RPMI7951 (cell line): ENCODE data around the gene CD19. TPM values are rescaled to one million over a fixed set of nuclear protein-coding genes. Genes with fewer than 3 reads are reported as not detected.
"Not testable (repeated sequence)": the region's sequence is repeated elsewhere in the genome, so short reads cannot be mapped to it uniquely, and the experiment has no call there.

Experiments used
- DNase-seq: peaks from one replicate; pipeline ENCODE4 v3.0.0-alpha.2; 2012; ENCODE audit warnings: low read depth
- total RNA-seq: library from RNA; depleted of rRNA; stranded (reverse); fragments of >200 nt; shearing (Covaris generic); gene quantifications from 2 replicates; pipeline ENCODE4 v1.2.3, GENCODE V29; 2014

The CD19 gene
- total RNA-seq, 1 experiment from 2014 or later: not detected

DNA sequence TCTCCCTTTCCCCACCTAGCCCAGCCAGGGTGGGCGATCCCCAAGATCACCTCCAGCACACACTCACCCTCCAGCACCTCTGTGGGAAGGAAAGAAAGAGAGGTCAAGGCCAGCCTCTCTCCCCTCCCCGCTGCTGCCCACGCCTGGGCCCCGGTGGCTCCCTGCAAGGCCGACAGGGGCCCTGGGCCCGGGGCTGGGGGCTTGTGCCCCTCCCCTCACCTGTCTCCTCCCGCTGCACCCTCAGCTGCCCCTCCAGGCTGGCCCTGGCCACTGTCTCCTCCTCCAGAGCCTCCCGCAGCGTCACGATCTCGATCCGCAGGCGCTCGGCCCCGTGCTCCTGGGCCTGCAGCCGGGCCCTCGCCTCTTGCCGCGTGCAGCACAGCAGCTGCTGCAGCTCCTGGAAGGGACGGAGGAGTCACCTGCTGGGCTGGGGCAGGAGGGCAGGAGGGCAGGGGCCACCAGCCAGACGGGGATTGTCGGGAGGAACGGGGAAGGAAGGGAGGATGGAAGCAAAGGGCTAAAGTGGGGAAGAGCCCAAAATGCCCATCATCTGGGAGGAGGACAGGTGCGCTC is 25.9 kb upstream of the CD19 start:
- DNase-seq: no peak

DNA sequence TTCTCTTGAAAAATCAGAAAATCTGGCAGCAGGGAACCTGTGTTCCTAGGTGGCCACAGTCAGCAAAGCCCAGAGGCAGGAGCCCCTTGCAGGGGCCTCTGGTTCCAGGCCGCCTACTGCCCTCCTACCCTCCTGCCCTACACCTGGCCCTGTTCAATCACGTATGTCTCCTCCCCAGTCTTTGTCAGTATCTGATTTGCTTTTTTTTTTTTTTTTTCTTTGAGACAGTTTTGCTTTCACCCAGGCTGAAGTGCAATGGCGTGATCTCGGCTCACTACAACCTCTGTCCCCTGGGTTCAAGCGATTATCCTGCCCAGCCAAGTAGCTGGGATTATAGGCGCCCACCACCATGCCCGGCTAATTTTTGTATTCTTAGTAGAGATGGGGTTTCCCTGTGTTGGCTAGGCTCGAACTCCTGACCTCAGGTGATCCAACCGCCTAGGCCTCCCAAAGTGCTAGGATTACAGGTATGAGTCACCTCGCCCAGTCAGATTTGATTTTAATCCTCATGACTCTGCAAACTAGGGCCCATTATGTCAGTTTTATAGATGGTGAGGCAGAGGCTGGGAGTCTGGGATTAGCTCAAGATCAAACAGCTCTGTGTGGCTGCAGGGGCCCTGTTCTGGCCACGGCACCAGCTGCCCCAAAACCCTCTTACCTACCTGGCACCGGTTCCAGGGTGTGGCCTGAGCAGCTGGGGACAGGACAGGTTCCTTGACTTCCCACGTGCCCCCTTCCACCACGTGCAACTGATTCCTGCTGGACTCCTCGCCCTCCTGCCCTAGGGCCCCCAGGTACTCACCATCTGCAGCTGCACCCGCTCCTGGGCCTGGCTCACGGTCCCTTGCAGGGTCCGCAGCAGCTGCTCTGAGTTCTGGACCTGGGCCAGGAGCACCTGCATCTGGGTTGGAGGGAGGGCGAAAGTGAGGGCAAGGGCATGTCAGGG is 21.4 kb upstream of the CD19 start:
- DNase-seq: no peak

DNA sequence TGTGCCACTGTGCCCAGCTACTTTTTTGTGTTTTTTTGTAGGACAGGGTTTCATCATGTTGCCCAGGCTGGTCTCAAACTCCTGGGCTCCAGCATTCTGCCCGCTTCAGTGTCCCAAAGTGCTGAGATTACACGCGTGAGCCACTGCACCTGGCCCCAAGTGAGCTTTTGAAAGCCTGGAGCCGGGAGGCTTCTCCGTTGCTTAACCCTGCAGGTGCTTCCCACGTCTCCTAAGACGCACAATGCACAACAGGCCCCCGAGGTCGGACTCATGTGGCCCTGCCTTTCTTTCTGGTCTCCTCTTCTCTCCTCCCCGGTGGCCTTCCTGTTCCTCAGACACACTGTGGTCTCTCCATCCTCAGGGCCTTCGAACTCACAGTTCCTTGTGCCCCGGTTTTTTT is 19.2 kb upstream of the CD19 start:
- DNase-seq: no peak

DNA sequence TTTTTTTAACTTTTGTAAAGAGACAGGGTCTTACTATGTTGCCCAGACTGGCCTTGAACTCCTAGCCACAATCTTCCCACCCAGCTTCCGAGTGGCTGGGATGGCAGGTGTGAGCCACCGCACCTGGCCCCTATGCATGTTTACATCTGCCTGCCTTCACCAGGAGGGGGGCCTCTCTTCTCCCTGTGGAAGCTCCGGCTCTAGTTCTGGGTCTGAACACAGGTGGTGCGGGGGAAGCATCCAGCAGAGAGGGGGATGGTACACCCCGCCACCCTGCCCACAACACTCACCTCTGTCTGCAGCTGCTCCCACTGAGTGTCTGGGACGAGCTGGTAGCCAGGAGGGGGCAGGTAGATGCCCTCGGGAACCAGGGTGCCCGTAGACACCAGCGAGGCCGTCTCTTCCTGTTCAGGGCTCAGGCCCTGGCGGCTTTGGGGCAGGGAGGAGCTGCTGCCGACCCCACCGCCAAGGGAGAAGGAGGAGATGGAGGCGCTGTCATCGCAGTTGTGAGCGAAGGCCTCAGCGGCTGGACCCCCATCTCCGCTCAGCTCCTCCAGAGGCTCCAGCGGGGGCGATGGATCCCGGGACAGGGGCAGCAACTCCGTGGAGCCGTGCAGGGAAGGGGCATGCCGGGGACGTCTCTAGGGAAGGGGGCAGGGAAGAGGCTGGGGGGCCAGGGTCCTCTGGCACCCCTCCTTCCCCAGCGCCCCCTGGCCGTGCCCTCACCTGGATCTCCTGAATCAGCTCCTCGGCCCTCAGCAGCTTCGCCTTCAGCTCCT is 17.6 kb upstream of the CD19 start:
- no peak for DNase-seq

- DNase-seq: peak; percentile 51
Measured at GRCh38 chr16:28915181-28915580, 16.6 kb upstream of the CD19 start.

GRCh38 chr16:28917095-28917494 is 14.7 kb upstream of the CD19 start:
- no peak for DNase-seq

DNA sequence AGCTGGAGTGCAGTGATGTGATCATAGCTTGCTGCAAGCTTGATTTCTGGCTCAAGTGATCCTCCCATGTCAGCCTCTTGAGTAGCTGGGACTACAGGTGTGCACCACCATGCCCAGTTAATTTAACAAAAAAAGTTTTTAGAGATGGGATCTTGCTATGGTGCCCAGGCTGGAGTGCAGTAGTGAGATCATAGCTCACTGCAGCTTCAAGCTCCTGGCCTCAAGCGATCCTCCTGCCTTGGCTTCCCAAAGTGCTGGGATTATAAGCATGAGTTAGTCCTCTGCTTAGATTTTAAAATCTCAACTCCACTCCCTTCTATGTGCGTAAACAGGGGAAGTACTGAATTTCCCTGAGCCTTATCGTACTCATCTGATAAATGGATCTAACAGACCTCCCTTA is 13.1 kb upstream of the CD19 start:
- DNase-seq: no peak

GRCh38 chr16:28923231-28923587 is 8.6 kb upstream of the CD19 start:
- no peak for DNase-seq

- no peak for DNase-seq
Measured at GRCh38 chr16:28923652-28924398, 7.9 kb upstream of the CD19 start.

DNA sequence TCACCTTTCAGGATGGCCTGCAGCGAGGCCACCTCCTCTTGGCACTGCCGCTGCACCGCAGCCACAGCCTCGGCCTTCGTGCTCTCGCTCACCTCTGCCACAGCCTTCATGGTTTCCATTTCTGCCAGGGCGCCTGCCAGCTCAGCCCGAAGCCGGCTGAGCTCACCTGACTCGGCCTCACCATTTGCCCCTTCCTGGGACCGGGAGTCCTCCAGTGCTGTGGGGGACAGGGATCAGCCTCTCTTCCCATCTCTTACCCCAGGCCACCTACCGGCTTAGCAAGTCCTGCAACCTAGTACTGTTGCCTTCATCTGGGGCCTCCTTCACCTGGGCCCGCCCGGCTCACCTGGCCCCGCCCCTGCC is 7.4 kb upstream of the CD19 start:
- DNase-seq: no peak

DNA sequence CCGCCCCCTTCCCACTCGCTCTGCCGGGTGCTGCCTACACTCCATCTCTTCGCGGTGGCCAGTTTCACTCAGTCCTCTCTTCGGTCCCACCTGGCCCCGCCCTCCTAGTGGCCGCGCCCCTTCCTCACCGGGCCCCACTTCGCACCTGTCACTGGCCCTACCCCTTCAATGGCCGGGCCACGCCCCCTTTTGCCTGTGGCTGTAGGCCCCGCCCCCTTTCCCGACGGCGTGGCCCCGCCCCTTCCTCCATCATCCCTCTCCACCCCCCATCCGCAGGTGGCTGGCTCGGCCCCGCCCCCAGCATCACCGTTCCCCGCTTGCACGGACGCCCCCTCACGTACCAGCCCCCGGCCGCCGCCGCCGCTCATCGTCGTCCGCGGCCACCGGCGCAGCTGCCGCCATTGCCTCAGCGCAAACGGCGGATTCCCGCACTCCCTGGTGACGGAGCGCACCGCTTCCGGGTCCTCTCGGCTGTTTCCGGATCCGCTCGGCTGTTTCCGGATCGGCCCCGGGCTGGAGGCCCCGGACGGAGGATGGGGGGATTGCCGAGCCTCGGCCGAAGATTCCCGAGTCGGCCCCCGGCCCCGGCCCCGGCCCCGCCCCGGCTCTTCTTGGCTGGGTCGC is 6.9 kb upstream of the CD19 start, which contains the start of gene RABEP2:
RABEP2 (minus strand) TSS at position 477 of the 624 bp plus-strand sequence; CDS start at position 402, 75 bp downstream.
- DNase-seq: peak; percentile 82

GRCh38 chr16:28925386-28926228 is 6.2 kb upstream of the CD19 start:
- DNase-seq: peak; percentile 83

GRCh38 chr16:28926284-28926683 is 5.5 kb upstream of the CD19 start:
- DNase-seq: not testable (repeated sequence)

- DNase-seq: no peak
Measured at GRCh38 chr16:28927815-28928214, 4.0 kb upstream of the CD19 start.

DNA sequence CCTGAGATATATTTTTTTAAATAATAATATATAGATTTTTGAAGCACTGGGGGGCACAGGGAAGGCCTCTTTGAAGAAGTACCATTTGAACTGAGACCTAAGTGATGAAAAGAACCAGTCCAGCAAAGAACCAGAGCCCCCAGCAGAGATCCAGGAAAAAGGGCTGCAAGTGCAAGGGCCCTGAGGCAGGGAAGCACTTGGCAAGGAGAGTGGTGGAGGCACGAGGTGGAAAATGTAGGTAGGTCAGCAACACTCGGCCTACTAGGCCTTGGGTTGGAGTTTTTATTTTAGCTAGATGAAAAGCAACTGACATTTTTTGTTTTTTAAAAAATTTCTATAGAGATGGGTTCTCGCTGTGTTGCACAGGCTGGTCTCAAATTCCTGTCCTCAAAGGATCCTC is 1.6 kb upstream of the CD19 start:
- no peak for DNase-seq

- DNase-seq: no peak
Measured at GRCh38 chr16:28930652-28931051, 1.1 kb upstream of the CD19 start.

GRCh38 chr16:28932339-28933141 is 769 bp downstream of the CD19 start:
- no peak for DNase-seq

- no peak for DNase-seq
Measured at GRCh38 chr16:28933171-28933570, 1.4 kb downstream of the CD19 start.

GRCh38 chr16:28935346-28935745 is 3.6 kb downstream of the CD19 start:
- peak; percentile 22 for DNase-seq
